ENCODE data around the gene LACTB.

DNA sequence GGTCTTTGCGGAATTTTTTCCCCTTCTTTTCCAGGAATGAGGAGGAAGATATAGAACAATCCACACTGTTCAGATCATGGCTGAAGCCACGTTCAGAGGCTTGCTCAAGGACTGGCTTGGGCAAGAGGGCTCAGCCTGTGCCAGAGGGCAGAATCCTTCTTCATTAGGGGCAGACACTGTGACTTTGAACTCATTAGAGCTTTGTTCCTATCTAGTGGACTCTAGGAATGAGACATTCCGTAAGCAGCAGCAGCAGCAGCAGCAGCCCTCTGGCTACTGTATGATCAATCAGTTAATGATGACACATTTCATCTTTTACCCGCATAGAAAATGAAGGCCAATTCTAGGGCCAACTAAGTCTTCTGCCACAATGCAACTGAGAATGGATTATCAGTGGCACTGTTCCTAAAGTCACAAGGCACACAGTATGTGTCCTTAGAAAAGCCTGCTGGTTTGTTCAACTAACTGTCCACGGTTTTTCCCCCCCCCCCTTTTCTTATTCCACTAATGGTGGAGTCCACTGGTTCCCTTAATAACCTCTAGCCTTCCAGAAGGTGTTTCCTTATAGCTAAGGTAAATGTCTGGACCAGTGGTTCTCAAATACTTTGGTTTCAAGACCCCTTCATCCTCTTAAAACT, 66.0 kb downstream of the LACTB start:
- TF ChIP-seq, protein P1, sequence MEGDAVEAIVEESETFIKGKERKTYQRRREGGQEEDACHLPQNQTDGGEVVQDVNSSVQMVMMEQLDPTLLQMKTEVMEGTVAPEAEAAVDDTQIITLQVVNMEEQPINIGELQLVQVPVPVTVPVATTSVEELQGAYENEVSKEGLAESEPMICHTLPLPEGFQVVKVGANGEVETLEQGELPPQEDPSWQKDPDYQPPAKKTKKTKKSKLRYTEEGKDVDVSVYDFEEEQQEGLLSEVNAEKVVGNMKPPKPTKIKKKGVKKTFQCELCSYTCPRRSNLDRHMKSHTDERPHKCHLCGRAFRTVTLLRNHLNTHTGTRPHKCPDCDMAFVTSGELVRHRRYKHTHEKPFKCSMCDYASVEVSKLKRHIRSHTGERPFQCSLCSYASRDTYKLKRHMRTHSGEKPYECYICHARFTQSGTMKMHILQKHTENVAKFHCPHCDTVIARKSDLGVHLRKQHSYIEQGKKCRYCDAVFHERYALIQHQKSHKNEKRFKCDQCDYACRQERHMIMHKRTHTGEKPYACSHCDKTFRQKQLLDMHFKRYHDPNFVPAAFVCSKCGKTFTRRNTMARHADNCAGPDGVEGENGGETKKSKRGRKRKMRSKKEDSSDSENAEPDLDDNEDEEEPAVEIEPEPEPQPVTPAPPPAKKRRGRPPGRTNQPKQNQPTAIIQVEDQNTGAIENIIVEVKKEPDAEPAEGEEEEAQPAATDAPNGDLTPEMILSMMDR (IDR thresholded peaks at IDR 0.05) = no peak
- no peak for TF ChIP-seq POLR2A (IDR thresholded peaks at IDR 0.05)
